Right atrium auricular region (tissue), 2 donors: ENCODE results near the gene XRCC2. TPM values are rescaled to one million over a fixed set of nuclear protein-coding genes. Genes with fewer than 3 reads are reported as not detected.
"Not testable (repeated sequence)": the region's sequence is repeated elsewhere in the genome, so short reads cannot be mapped to it uniquely, and the experiment has no call there.

Source experiments
- DNase-seq: peaks from one replicate; pipeline ENCODE4 v3.0.0-alpha.2; 2019; ENCODE audit warnings: low spot score
- H3K27ac ChIP-seq, 2 donors: fragments of 200-600 bp; sonication (generic); 1 replicate in 1 of 2; 2 replicates in 1 of 2; pipeline ENCODE4 v1.5.1; 2016 to 2019
- H3K27me3 ChIP-seq, 2 donors: fragments of 200-600 bp; sonication (generic); one replicate each; pipeline versions ENCODE4 v1.5.1 to v1.6.0; 2017 to 2019
- H3K36me3 ChIP-seq: fragments of 200-600 bp; sonication (generic); one replicate; pipeline ENCODE4 v1.5.1; 2016
- H3K4me1 ChIP-seq, 2 donors: fragments of 200-600 bp; sonication (generic); one replicate each; pipeline versions ENCODE4 v1.5.1 to v1.6.0; 2017 to 2019
- H3K4me3 ChIP-seq, 2 donors: fragments of 200-600 bp; sonication (generic); 1 replicate in 1 of 2; 2 replicates in 1 of 2; pipeline ENCODE4 v1.5.1; 2017 to 2019; ENCODE audit warnings: mild to moderate bottlenecking in 1 of 2, moderate library complexity in 1 of 2
- H3K9me3 ChIP-seq, 2 donors: fragments of 200-600 bp; sonication (generic); one replicate each; pipeline ENCODE4 v1.5.1; 2019
- CTCF ChIP-seq, 2 donors: fragments of 200-600 bp; sonication (generic); IDR thresholded peaks; one replicate each; pipeline ENCODE4 v1.5.1; 2019; ENCODE audit warnings: antibody characterized with exemption in 2 of 2
- total RNA-seq, 2 donors: library from RNA; depleted of rRNA; stranded (reverse); fragments of >200 nt; gene quantifications; one replicate each; pipeline ENCODE4 v1.1.0, GENCODE V29; 2016

Gene XRCC2
- total RNA-seq, 2 donors from 2014 or later: 0.20 to 0.48 TPM

- no peaks in the 10 kb centered on the region for H3K36me3 ChIP-seq
- no peak for TF ChIP-seq CTCF (IDR thresholded peaks at IDR 0.05)
- no peak overlapping the region for H3K27ac ChIP-seq
- peaks cover 0 to 9% of the 10 kb centered on the region in 2 donors for H3K9me3 ChIP-seq
- H3K4me1 ChIP-seq: no peaks in the 10 kb centered on the region
- H3K27me3 ChIP-seq: no peaks in the 10 kb centered on the region
- no peak overlapping the region for H3K4me3 ChIP-seq
- DNase-seq: no peak
These were observed 33.6 kb upstream of the XRCC2 start for GRCh38 chr7:152709287-152710152.

GRCh38 chr7:152704796-152705384 is 28.9 kb upstream of the XRCC2 start:
- no peak overlapping the region for H3K27ac ChIP-seq
- no peaks in the 10 kb centered on the region for H3K36me3 ChIP-seq
- H3K4me3 ChIP-seq: no peak overlapping the region
- DNase-seq: no peak
- no peak for TF ChIP-seq CTCF (IDR thresholded peaks at IDR 0.05)
- H3K27me3 ChIP-seq: no peaks in the 10 kb centered on the region
- H3K4me1 ChIP-seq: no peaks in the 10 kb centered on the region
- peaks cover 0 to 17% of the 10 kb centered on the region in 2 donors for H3K9me3 ChIP-seq

GRCh38 chr7:152699079-152699478 is 23.1 kb upstream of the XRCC2 start:
- DNase-seq: no peak
- H3K36me3 ChIP-seq: no peaks in the 10 kb centered on the region
- H3K9me3 ChIP-seq: peaks cover 0 to 4% of the 10 kb centered on the region in 2 donors
- H3K27ac ChIP-seq: no peak overlapping the region
- H3K27me3 ChIP-seq: no peaks in the 10 kb centered on the region
- TF ChIP-seq CTCF (IDR thresholded peaks at IDR 0.05): no peak
- H3K4me3 ChIP-seq: no peak overlapping the region
- H3K4me1 ChIP-seq: no peaks in the 10 kb centered on the region

- H3K4me3 ChIP-seq, H3K27ac ChIP-seq, H3K36me3 ChIP-seq, H3K27me3 ChIP-seq, H3K4me1 ChIP-seq, H3K9me3 ChIP-seq, DNase-seq: not testable (repeated sequence)
These were observed 21.5 kb upstream of the XRCC2 start for GRCh38 chr7:152697268-152697974.

GRCh38 chr7:152692196-152692595 is 16.3 kb upstream of the XRCC2 start:
- H3K9me3 ChIP-seq, H3K4me1 ChIP-seq, DNase-seq, H3K27ac ChIP-seq, H3K27me3 ChIP-seq, H3K36me3 ChIP-seq, H3K4me3 ChIP-seq: not testable (repeated sequence)

GRCh38 chr7:152683297-152683696 is 7.4 kb upstream of the XRCC2 start:
- H3K36me3 ChIP-seq: no peaks in the 10 kb centered on the region
- no peak for DNase-seq
- no peaks in the 10 kb centered on the region for H3K27me3 ChIP-seq
- TF ChIP-seq CTCF (IDR thresholded peaks at IDR 0.05): no peak
- no peaks in the 10 kb centered on the region for H3K9me3 ChIP-seq
- no peak overlapping the region for H3K4me3 ChIP-seq
- H3K27ac ChIP-seq: no peak overlapping the region
- H3K4me1 ChIP-seq: no peaks in the 10 kb centered on the region
